ENCODE measurements around the gene RBMS2. TPM values are rescaled to one million over a fixed set of nuclear protein-coding genes. Genes with fewer than 3 reads are reported as not detected.
"Not testable (repeated sequence)": the region's sequence is repeated elsewhere in the genome, so short reads cannot be mapped to it uniquely, and the experiment has no call there.

Gene RBMS2
- total RNA-seq, 4 donors from 2014 or later, result 17.3 to 55.1 (median 25.2) TPM

- no peaks in the 10 kb centered on the region for H3K9me3 ChIP-seq
- WGBS, 2 donors (ENCODE audit: low coverage in 1 of 2), result 70% methylated on average over 1 of the region's 1 CpG; no CpG with 5 or more reads in 1 of the 2 donors
- in situ Hi-C loops (cut with MboI; ENCODE audit: low pct_ligation_motif_present in 1 of 4, low pct_unique_long_range_greater_than_20kb in 1 of 4, low sequenced_read_pairs in 3 of 4) (no loop called here), intact Hi-C loops (cut with DNase I; ENCODE audit: low total_unique reads) (no loop called here)
- TF ChIP-seq, protein P1, sequence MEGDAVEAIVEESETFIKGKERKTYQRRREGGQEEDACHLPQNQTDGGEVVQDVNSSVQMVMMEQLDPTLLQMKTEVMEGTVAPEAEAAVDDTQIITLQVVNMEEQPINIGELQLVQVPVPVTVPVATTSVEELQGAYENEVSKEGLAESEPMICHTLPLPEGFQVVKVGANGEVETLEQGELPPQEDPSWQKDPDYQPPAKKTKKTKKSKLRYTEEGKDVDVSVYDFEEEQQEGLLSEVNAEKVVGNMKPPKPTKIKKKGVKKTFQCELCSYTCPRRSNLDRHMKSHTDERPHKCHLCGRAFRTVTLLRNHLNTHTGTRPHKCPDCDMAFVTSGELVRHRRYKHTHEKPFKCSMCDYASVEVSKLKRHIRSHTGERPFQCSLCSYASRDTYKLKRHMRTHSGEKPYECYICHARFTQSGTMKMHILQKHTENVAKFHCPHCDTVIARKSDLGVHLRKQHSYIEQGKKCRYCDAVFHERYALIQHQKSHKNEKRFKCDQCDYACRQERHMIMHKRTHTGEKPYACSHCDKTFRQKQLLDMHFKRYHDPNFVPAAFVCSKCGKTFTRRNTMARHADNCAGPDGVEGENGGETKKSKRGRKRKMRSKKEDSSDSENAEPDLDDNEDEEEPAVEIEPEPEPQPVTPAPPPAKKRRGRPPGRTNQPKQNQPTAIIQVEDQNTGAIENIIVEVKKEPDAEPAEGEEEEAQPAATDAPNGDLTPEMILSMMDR (IDR thresholded peaks at IDR 0.05), result no peak
- TF ChIP-seq EP300 (IDR thresholded peaks at IDR 0.05; ENCODE audit: low read depth), result no peak
- TF ChIP-seq POLR2AphosphoS5 (IDR thresholded peaks at IDR 0.05), result no peak
- TF ChIP-seq POLR2A (IDR thresholded peaks at IDR 0.05), result no peak
- DNase-seq, result no peak
- peaks cover 13 to 39% (median 16%) of the 10 kb centered on the region in 4 donors for H3K4me1 ChIP-seq
- H3K27me3 ChIP-seq, result no peaks in the 10 kb centered on the region
- H3K4me3 ChIP-seq, result no peak overlapping the region
- H3K27ac ChIP-seq, result no peak overlapping the region
- H3K36me3 ChIP-seq, result no peaks in the 10 kb centered on the region
These were observed 46.5 kb downstream of the RBMS2 start for GRCh38 chr12:56568146-56568545.

- Histone ChIP-seq H3K27me3 (no peaks in the 10 kb centered on the region), H3K9me3 (no peaks in the 10 kb centered on the region), H3K4me1 (peaks cover 6 to 27% (median 7%) of the 10 kb centered on the region in 4 donors), H3K27ac (peak overlapping the region; percentile 47 to 63 (median 56)), H3K4me3 (no peak overlapping the region), H3K36me3 (no peaks in the 10 kb centered on the region)
- no peak for TF ChIP-seq POLR2A (IDR thresholded peaks at IDR 0.05)
- TF ChIP-seq EP300 (IDR thresholded peaks at IDR 0.05; ENCODE audit: low read depth), result no peak
- TF ChIP-seq, protein P1 (IDR thresholded peaks at IDR 0.05), result no peak
- no peak for TF ChIP-seq POLR2AphosphoS5 (IDR thresholded peaks at IDR 0.05)
- in situ Hi-C loops (cut with MboI; ENCODE audit: low pct_ligation_motif_present in 1 of 4, low pct_unique_long_range_greater_than_20kb in 1 of 4, low sequenced_read_pairs in 3 of 4) (loop anchor here in 2 of 4 donors (10.0 kb wide), 1 partner anchor 56 kb away; no protein-coding TSS in a partner anchor), intact Hi-C loops (cut with DNase I; ENCODE audit: low total_unique reads) (loop anchor here (2.0 kb wide), 1 partner anchor 56 kb away; no protein-coding TSS in a partner anchor)
- no peak for DNase-seq
- 46 to 57% methylated on average over 3 to 4 of the region's 4 CpGs for WGBS, 2 donors (ENCODE audit: low coverage in 1 of 2)
These were observed 49.5 kb downstream of the RBMS2 start for GRCh38 chr12:56571121-56571520.

- no peak for TF ChIP-seq POLR2A (IDR thresholded peaks at IDR 0.05)
- no peak for TF ChIP-seq EP300 (IDR thresholded peaks at IDR 0.05; ENCODE audit: low read depth)
- TF ChIP-seq, protein P1 (IDR thresholded peaks at IDR 0.05), result no peak
- no peak for TF ChIP-seq POLR2AphosphoS5 (IDR thresholded peaks at IDR 0.05)
- DNase-seq, result no peak
- 78 to 86% methylated on average over 1 of the region's 1 CpG for whole genome bisulfite sequencing, 2 donors (ENCODE audit: low coverage in 1 of 2)
- no peak overlapping the region for H3K27ac ChIP-seq
- in situ Hi-C loops (cut with MboI; ENCODE audit: low pct_ligation_motif_present in 1 of 4, low pct_unique_long_range_greater_than_20kb in 1 of 4, low sequenced_read_pairs in 3 of 4) (loop anchor here in 2 of 4 donors (10.0 kb wide), 1 partner anchor 57 kb away; no protein-coding TSS in a partner anchor), intact Hi-C loops (cut with DNase I; ENCODE audit: low total_unique reads) (no loop called here)
- no peaks in the 10 kb centered on the region for H3K36me3 ChIP-seq
- peaks cover 0 to 19% (median 1%) of the 10 kb centered on the region in 4 donors for H3K4me1 ChIP-seq
- no peak overlapping the region for H3K4me3 ChIP-seq
- no peaks in the 10 kb centered on the region for H3K27me3 ChIP-seq
- no peaks in the 10 kb centered on the region for H3K9me3 ChIP-seq
These were observed 50.7 kb downstream of the RBMS2 start for GRCh38 chr12:56572288-56572687.

- peaks cover 0 to 18% (median 1%) of the 10 kb centered on the region in 4 donors for H3K4me1 ChIP-seq
- H3K36me3 ChIP-seq, result no peaks in the 10 kb centered on the region
- no peak for DNase-seq
- no peak overlapping the region for H3K4me3 ChIP-seq
- TF ChIP-seq POLR2AphosphoS5 (IDR thresholded peaks at IDR 0.05), result no peak
- TF ChIP-seq POLR2A (IDR thresholded peaks at IDR 0.05), result no peak
- TF ChIP-seq, protein P1 (IDR thresholded peaks at IDR 0.05), result no peak
- no peak for TF ChIP-seq EP300 (IDR thresholded peaks at IDR 0.05; ENCODE audit: low read depth)
- no peak overlapping the region for H3K27ac ChIP-seq
- 49 to 53% methylated on average over 2 of the region's 2 CpGs for WGBS, 2 donors (ENCODE audit: low coverage in 1 of 2)
- H3K9me3 ChIP-seq, result no peaks in the 10 kb centered on the region
- intact Hi-C loops (cut with DNase I; ENCODE audit: low total_unique reads), result no loop called here
- H3K27me3 ChIP-seq, result no peaks in the 10 kb centered on the region
- in situ Hi-C loops (cut with MboI; ENCODE audit: low pct_ligation_motif_present in 1 of 4, low pct_unique_long_range_greater_than_20kb in 1 of 4, low sequenced_read_pairs in 3 of 4), result loop anchor here in 2 of 4 donors (10.0 kb wide), 1 partner anchor 59 kb away; no protein-coding TSS in a partner anchor
These were observed 52.6 kb downstream of the RBMS2 start for GRCh38 chr12:56574210-56574609.

- WGBS, 2 donors (ENCODE audit: low coverage in 1 of 2), result 92 to 100% methylated on average over 5 to 7 of the region's 7 CpGs
- H3K36me3 ChIP-seq; intact Hi-C loops (cut with DNase I; ENCODE audit: low total_unique reads); H3K4me3 ChIP-seq; H3K9me3 ChIP-seq; H3K4me1 ChIP-seq; H3K27me3 ChIP-seq; H3K27ac ChIP-seq; DNase-seq: not testable (repeated sequence)
- in situ Hi-C loops (cut with MboI; ENCODE audit: low pct_ligation_motif_present in 1 of 4, low pct_unique_long_range_greater_than_20kb in 1 of 4, low sequenced_read_pairs in 3 of 4), result loop anchor here (5.0 to 10.0 kb wide), 2 partner anchors 62 to 70 kb away; no protein-coding TSS in a partner anchor
These were observed 55.6 kb downstream of the RBMS2 start for GRCh38 chr12:56577248-56577647.

Data from transverse colon (tissue), 4 donors.